ENCODE measurements around the gene THOC6. TPM values are rescaled to one million over a fixed set of nuclear protein-coding genes. Genes with fewer than 3 reads are reported as not detected.

Gene THOC6
- total RNA-seq, 2 experiments from 2014 or later = 33.6 to 36.0 TPM

- Histone ChIP-seq H3K36me3 (ENCODE audit: insufficient read depth, low read length) (peaks cover 3% of the 10 kb centered on the region; the same call in 1 of the 2 replicates), H3K27ac (ENCODE audit: low read depth, low read length, poor library complexity, severe bottlenecking) (no peak overlapping the region), H3K9me2 (ENCODE audit: insufficient read depth, low read length) (no peaks in the 10 kb centered on the region), H3K79me2 (ENCODE audit: insufficient read depth, low read depth, low read length) (no peaks in the 10 kb centered on the region), H2AFZ (ENCODE audit: low read length) (no peak overlapping the region), H4K20me1 (ENCODE audit: insufficient read depth, low read length) (no peaks in the 10 kb centered on the region; the same call in 1 of the 2 replicates), H3K4me1 (ENCODE audit: insufficient read depth, low read length, poor library complexity, severe bottlenecking) (peaks cover 10% of the 10 kb centered on the region), H3K9me3 (ENCODE audit: low read length) (no peaks in the 10 kb centered on the region), H3K4me2 (ENCODE audit: low read length) (no peak overlapping the region), H3K4me3 (ENCODE audit: low read depth, low read length, poor library complexity, severe bottlenecking) (no peak overlapping the region)
- ChIA-PET POLR2A (no interaction called here), CTCF (ENCODE audit: unreplicated experiment) (no interaction called here)
- TF ChIP-seq EZH2phosphoT487 (IDR thresholded peaks at IDR 0.05; ENCODE audit: borderline replicate concordance, low read depth, low read length) = no peak
- TF ChIP-seq, protein P1, sequence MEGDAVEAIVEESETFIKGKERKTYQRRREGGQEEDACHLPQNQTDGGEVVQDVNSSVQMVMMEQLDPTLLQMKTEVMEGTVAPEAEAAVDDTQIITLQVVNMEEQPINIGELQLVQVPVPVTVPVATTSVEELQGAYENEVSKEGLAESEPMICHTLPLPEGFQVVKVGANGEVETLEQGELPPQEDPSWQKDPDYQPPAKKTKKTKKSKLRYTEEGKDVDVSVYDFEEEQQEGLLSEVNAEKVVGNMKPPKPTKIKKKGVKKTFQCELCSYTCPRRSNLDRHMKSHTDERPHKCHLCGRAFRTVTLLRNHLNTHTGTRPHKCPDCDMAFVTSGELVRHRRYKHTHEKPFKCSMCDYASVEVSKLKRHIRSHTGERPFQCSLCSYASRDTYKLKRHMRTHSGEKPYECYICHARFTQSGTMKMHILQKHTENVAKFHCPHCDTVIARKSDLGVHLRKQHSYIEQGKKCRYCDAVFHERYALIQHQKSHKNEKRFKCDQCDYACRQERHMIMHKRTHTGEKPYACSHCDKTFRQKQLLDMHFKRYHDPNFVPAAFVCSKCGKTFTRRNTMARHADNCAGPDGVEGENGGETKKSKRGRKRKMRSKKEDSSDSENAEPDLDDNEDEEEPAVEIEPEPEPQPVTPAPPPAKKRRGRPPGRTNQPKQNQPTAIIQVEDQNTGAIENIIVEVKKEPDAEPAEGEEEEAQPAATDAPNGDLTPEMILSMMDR (conservative IDR thresholded peaks at IDR 0.05; ENCODE audit: low read length) = no peak
- intact Hi-C loops (cut with micrococcal nuclease; ENCODE audit: unreplicated experiment) = no loop called here
- no peak for DNase-seq (ENCODE audit: low spot score)
- no TSS peak for BruUV-seq (replicated peaks)
Measured at GRCh38 chr16:3032624-3033023, 8.8 kb downstream of the THOC6 start.

- Histone ChIP-seq H3K79me2 (ENCODE audit: insufficient read depth, low read depth, low read length) (no peaks in the 10 kb centered on the region), H4K20me1 (ENCODE audit: insufficient read depth, low read length) (no peaks in the 10 kb centered on the region), H3K27ac (ENCODE audit: low read depth, low read length, poor library complexity, severe bottlenecking) (no peak overlapping the region), H3K4me2 (ENCODE audit: low read length) (no peak overlapping the region), H3K4me1 (ENCODE audit: insufficient read depth, low read length, poor library complexity, severe bottlenecking) (no peaks in the 10 kb centered on the region), H3K4me3 (ENCODE audit: low read depth, low read length, poor library complexity, severe bottlenecking) (no peak overlapping the region), H3K9me3 (ENCODE audit: low read length) (no peaks in the 10 kb centered on the region), H3K9me2 (ENCODE audit: insufficient read depth, low read length) (no peaks in the 10 kb centered on the region), H2AFZ (ENCODE audit: low read length) (no peak overlapping the region), H3K36me3 (ENCODE audit: insufficient read depth, low read length) (no peaks in the 10 kb centered on the region)
- no peak for DNase-seq (ENCODE audit: low spot score)
- no TSS peak for BruUV-seq (replicated peaks)
- TF ChIP-seq, protein P1 (conservative IDR thresholded peaks at IDR 0.05; ENCODE audit: low read length) = no peak
- TF ChIP-seq EZH2phosphoT487 (IDR thresholded peaks at IDR 0.05; ENCODE audit: borderline replicate concordance, low read depth, low read length) = no peak
- intact Hi-C loops (cut with micrococcal nuclease; ENCODE audit: unreplicated experiment) = no loop called here
- ChIA-PET POLR2A (interaction anchor here (0.6 kb wide), 1 partner anchor 12 kb away, joined by 3 read pairs; the partner anchor contains the start of genes HCFC1R1 and THOC6), CTCF (ENCODE audit: unreplicated experiment) (no interaction called here)
Measured at GRCh38 chr16:3035289-3035971, 11.6 kb downstream of the THOC6 start.

All from OCI-LY7 (cell line).